DND-41 (cell line): ENCODE data around the gene MCF2L2.

Experiments
- CTCF ChIP-seq: IDR thresholded peaks from 2 replicates; pipeline ENCODE4 v1.5.1; 2012; ENCODE audit warnings: borderline replicate concordance, low read length, moderate library complexity, mild to moderate bottlenecking; ENCODE audit not compliant: poor library complexity, severe bottlenecking; ENCODE audit errors: extremely low read depth
- EZH2 ChIP-seq: IDR thresholded peaks from 3 replicates; pipeline ENCODE4 v1.6.1; 2012; ENCODE audit warnings: borderline replicate concordance, low read depth, mild to moderate bottlenecking, moderate library complexity, low read length, inconsistent platforms; ENCODE audit not compliant: severe bottlenecking

DNA sequence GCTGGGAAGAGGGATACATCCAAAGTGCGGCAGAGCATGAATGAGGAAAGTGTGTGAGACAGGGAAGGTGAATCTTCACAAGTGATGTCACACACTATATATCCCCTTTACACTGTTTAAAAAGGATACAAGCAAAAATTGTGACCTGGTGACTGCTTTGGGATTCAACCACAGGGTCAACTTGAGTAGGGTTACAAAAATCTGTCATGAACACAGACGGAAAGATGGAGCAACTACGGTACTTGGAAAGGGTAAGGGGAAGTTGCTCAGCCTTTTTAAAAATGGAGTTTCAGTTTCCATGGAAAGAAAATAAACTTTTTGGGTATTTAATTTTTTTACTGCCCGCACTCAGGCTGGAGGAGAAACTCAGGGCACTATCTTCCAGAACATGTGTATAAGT is 115.1 kb downstream of the MCF2L2 start:
- no peak for TF ChIP-seq CTCF
- TF ChIP-seq EZH2 = no peak
